HepG2 (cell line): ENCODE data around the gene LAPTM4A. TPM values are rescaled to one million over a fixed set of nuclear protein-coding genes. Genes with fewer than 3 reads are reported as not detected.

Source experiments
- ATAC-seq: fragments of 200-7000 bp; cut with Tn5 transposase; 3 replicates; pipeline ENCODE4 v1.9.1; 2020; ENCODE audit warnings: mild to moderate bottlenecking, moderate library complexity
- BruUV-seq: library from RNA; stranded (reverse); fragments of 400-500 nt; replicated peaks from 2 replicates; lab custom pipeline; 2021; lab: Mats Ljungman, UMichigan
- CTCF ChIA-PET: fragments of 300-600 bp; formaldehyde crosslinking; extraction: SDS; loops from one replicate; lab custom pipeline; 2021; ENCODE audit warnings: low total read pairs, inconsistent platforms, low intra/inter-chr PET ratio; lab: Yijun Ruan, JAX
- POLR2A ChIA-PET: fragments of 350-600 bp; sonication (Branson Sonifier 250); formaldehyde crosslinking; loops from one replicate; lab custom pipeline; 2020; ENCODE audit warnings: antibody characterized with exemption, inconsistent platforms; lab: Yijun Ruan, JAX
- DNase-seq: peaks from one replicate; pipeline ENCODE4 v3.0.0-alpha.2; 2015; ENCODE audit warnings: low spot score
- FAIRE-seq: peaks from 3 replicates; lab custom pipeline; 2011; peaks lifted over from hg19 to GRCh38; lab: Jason Lieb, UNC
- H2AFZ ChIP-seq: one replicate; pipeline ENCODE4 v1.6.1; 2011; ENCODE audit warnings: low read length, inconsistent platforms
- H3K27ac ChIP-seq: fragments of 300-600 bp; 3 replicates; pipeline ENCODE4 v1.8.0; 2011; ENCODE audit warnings: mixed run types, mild to moderate bottlenecking, mixed read lengths, low read length, inconsistent platforms; ENCODE audit not compliant: insufficient read depth; ENCODE audit errors: extremely low read length
- H3K27me3 ChIP-seq, 2 experiments: fragments of 200-600 bp in 1 of 2; 2 replicates in 1 of 2; 3 replicates in 1 of 2; pipeline versions ENCODE4 v1.6.0 to v1.8.0; 2011; ENCODE audit warnings: low read length in 2 of 2, mild to moderate bottlenecking in 2 of 2, moderate library complexity in 2 of 2, inconsistent platforms in 1 of 2; ENCODE audit not compliant: insufficient read depth in 2 of 2, control insufficient read depth in 1 of 2
- H3K36me3 ChIP-seq, 2 experiments: fragments of 200-600 bp in 1 of 2; replicated peaks in 1 of 2; 2 replicates in 1 of 2; 3 replicates in 1 of 2; pipeline versions ENCODE4 v1.5.1 to v1.8.0; 2011; ENCODE audit warnings: low read length in 2 of 2, inconsistent platforms in 1 of 2; ENCODE audit not compliant: insufficient read depth in 2 of 2, control insufficient read depth in 1 of 2
- H3K4me1 ChIP-seq: 2 replicates; pipeline ENCODE4 v1.5.1; 2012; ENCODE audit warnings: low read length, inconsistent platforms; ENCODE audit not compliant: insufficient read depth
- H3K4me2 ChIP-seq: 2 replicates; pipeline ENCODE4 v1.6.0; 2011; ENCODE audit warnings: low read depth, low read length, inconsistent platforms
- H3K4me3 ChIP-seq, 3 experiments: fragments of 200-600 bp in 1 of 3; sonication (generic), shearing (Covaris generic) in 1 of 3; replicated peaks in 1 of 3; 2 replicates each; pipeline ENCODE4 v1.5.1; 2011 to 2016; ENCODE audit warnings: low read length in 3 of 3, inconsistent platforms in 2 of 3, low read depth in 2 of 3, mild to moderate bottlenecking in 2 of 3, control low read depth in 1 of 3, mixed read lengths in 1 of 3; ENCODE audit not compliant: insufficient read depth in 1 of 3
- H3K79me2 ChIP-seq: one replicate; pipeline ENCODE4 v1.6.1; 2011; ENCODE audit warnings: low read length, inconsistent platforms; ENCODE audit not compliant: insufficient read depth
- H3K9ac ChIP-seq: 2 replicates; pipeline ENCODE4 v1.6.0; 2011; ENCODE audit warnings: mild to moderate bottlenecking, low read depth, low read length, inconsistent platforms; ENCODE audit not compliant: insufficient read depth
- H3K9me3 ChIP-seq: 2 replicates; pipeline ENCODE4 v1.5.1; 2012; ENCODE audit warnings: mild to moderate bottlenecking, low read length
- H4K20me1 ChIP-seq: 2 replicates; pipeline ENCODE4 v1.6.0; 2011; ENCODE audit warnings: inconsistent platforms, mild to moderate bottlenecking, low read length, moderate library complexity; ENCODE audit not compliant: insufficient read depth
- CCDC6 ChIP-seq: sonication (generic); formaldehyde crosslinking; IDR thresholded peaks from 2 replicates; pipeline ENCODE4 v1.8.1; 2022; ENCODE audit warnings: mild to moderate bottlenecking, missing genetic modification reagents, moderate library complexity
- ISX ChIP-seq: sonication (generic); formaldehyde crosslinking; conservative IDR thresholded peaks from 2 replicates; pipeline ENCODE4 v1.5.0; 2020; ENCODE audit warnings: missing genetic modification reagents
- KDM6A ChIP-seq: IDR thresholded peaks from 2 replicates; pipeline ENCODE4 v1.6.1; 2016; ENCODE audit warnings: low read depth
- MEF2D ChIP-seq: sonication (generic); formaldehyde crosslinking; IDR thresholded peaks from 2 replicates; pipeline ENCODE4 v1.5.1; 2020; ENCODE audit warnings: mild to moderate bottlenecking, missing genetic modification reagents
- NR2F1 ChIP-seq, 2 experiments: fragments of 450-650 bp in 1 of 2; formaldehyde crosslinking in 1 of 2; IDR thresholded peaks; 2 replicates each; pipeline versions ENCODE4 v1.5.0 to v1.6.1; 2016 to 2020; ENCODE audit warnings: mild to moderate bottlenecking in 1 of 2, missing compliant biosample characterization in 1 of 2, missing genetic modification reagents in 1 of 2, moderate library complexity in 1 of 2
- ZBTB33 ChIP-seq: sonication (generic); formaldehyde crosslinking; IDR thresholded peaks from 2 replicates; pipeline ENCODE4 v1.4.0; 2020; ENCODE audit warnings: missing genetic modification reagents
- ZBTB7B ChIP-seq: sonication (generic); formaldehyde crosslinking; IDR thresholded peaks from 2 replicates; pipeline ENCODE4 v1.4.0; 2020; ENCODE audit warnings: missing genetic modification reagents
- ZNF142 ChIP-seq: sonication (generic); formaldehyde crosslinking; IDR thresholded peaks from 2 replicates; pipeline ENCODE4 v1.4.0; 2020; ENCODE audit warnings: missing genetic modification reagents
- ZNF264 ChIP-seq: sonication (generic); formaldehyde crosslinking; IDR thresholded peaks from 2 replicates; pipeline ENCODE4 v1.4.0; 2020; ENCODE audit warnings: missing genetic modification reagents
- ZNF674 ChIP-seq: sonication (generic); formaldehyde crosslinking; IDR thresholded peaks from 2 replicates; pipeline ENCODE4 v1.5.0; 2020; ENCODE audit warnings: low read depth, mild to moderate bottlenecking, missing genetic modification reagents
- ZNF709 ChIP-seq: sonication (generic); formaldehyde crosslinking; IDR thresholded peaks from 2 replicates; pipeline ENCODE4 v1.5.0; 2020; ENCODE audit warnings: mild to moderate bottlenecking, missing genetic modification reagents
- ZNF75D ChIP-seq: sonication (generic); formaldehyde crosslinking; IDR thresholded peaks from 2 replicates; pipeline ENCODE4 v1.8.1; 2023; ENCODE audit warnings: missing genetic modification reagents, mild to moderate bottlenecking, borderline replicate concordance
- ZNF773 ChIP-seq: sonication (generic); formaldehyde crosslinking; IDR thresholded peaks from 2 replicates; pipeline ENCODE4 v1.4.0; 2020; ENCODE audit warnings: missing genetic modification reagents, borderline replicate concordance
- ZNF788 ChIP-seq: sonication (generic); formaldehyde crosslinking; IDR thresholded peaks from 2 replicates; pipeline ENCODE4 v1.5.0; 2020; ENCODE audit warnings: mild to moderate bottlenecking, missing genetic modification reagents, borderline replicate concordance
- ZSCAN9 ChIP-seq: IDR thresholded peaks from 2 replicates; pipeline ENCODE4 v1.6.1; 2016; ENCODE audit warnings: borderline replicate concordance
- WGBS: methylation state at CpG from one replicate; pipeline ENCODE4 v1.1.6; 2017; ENCODE audit warnings: low lambda C conversion rate; 5-methylcytosine and 5-hydroxymethylcytosine counted together
- in situ Hi-C: cut with HindIII; loops from 2 replicates; pipeline ENCODE4 v1.10.0; 2017; ENCODE audit warnings: low pct_unique_long_range_greater_than_20kb; ENCODE audit not compliant: extremely low pct_ligation_motif_present
- intact Hi-C: fragments of 100-400 bp; cut with micrococcal nuclease; formaldehyde crosslinking; loops from one replicate; pipeline ENCODE4 v1.10.0; 2022; ENCODE audit not compliant: unreplicated experiment
- polyA plus RNA-seq, 8 experiments: library from polyadenylated mRNA; depleted of rRNA in 3 of 8; stranded (reverse) in 7 of 8; unstranded in 1 of 8; fragments of >200 nt; fragmentation: Illumina TruSeq in 4 of 8; extraction: Trizol in 4 of 8; gene quantifications; 2 replicates each; pipeline versions ENCODE4 v1.2.1 to v1.2.3, GENCODE V29; 2011 to 2016; ENCODE audit warnings: low read depth in 4 of 8, missing spikeins in 1 of 8, mixed read lengths in 1 of 8; ENCODE audit not compliant: insufficient read depth in 1 of 8
- total RNA-seq, 5 experiments: library from RNA; depleted of rRNA; stranded (reverse); fragments of >200 nt; fragmentation: Illumina TruSeq; extraction: Trizol; gene quantifications; 2 replicates each; pipeline ENCODE4 v1.2.3, GENCODE V29; 2016; ENCODE audit warnings: low read depth in 1 of 5
- TF ChIP-seq, protein P1 (sequence below): sonication (generic); formaldehyde crosslinking; IDR thresholded peaks from 2 replicates; pipeline ENCODE4 v1.8.1; 2023; ENCODE audit warnings: mild to moderate bottlenecking, missing genetic modification reagents

LAPTM4A gene
- total and polyA plus RNA-seq, 2 of the 13 experiments (the other 11 are each of a cell fraction or from before 2014, with no cell fraction given): 116 to 558 TPM

DNA sequence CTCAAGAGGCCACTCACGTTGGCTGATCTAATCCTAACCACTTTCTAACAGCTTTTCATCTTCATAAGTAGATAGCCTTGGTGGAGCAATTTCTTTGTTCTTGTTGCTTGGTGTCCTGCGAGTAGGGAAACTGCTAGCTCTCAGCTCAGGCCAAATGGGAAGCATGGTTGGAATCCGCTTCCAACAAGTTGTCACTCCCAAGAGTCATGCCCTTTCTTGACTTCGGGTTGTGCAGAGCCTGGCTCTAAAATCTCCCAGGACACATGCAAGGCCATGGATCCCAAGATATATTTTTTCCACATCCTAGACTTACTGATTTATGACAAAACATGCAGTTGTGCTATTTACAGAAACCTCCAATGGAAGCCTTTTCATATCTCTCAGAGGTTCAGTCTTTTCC, 31.7 kb downstream of the LAPTM4A start (continued):
- TF ChIP-seq ZBTB33 (CRISPR knock-in tag) (no peak), ZNF264 (CRISPR knock-in tag) (no peak), ZNF75D (CRISPR knock-in tag) (no peak), NR2F1 (CRISPR knock-in tag; IDR thresholded peaks at IDR 0.05) (no peak), ZSCAN9 (no peak), CCDC6 (CRISPR knock-in tag) (no peak)
- TF ChIP-seq, all 625 proteins: peak for 0

DNA sequence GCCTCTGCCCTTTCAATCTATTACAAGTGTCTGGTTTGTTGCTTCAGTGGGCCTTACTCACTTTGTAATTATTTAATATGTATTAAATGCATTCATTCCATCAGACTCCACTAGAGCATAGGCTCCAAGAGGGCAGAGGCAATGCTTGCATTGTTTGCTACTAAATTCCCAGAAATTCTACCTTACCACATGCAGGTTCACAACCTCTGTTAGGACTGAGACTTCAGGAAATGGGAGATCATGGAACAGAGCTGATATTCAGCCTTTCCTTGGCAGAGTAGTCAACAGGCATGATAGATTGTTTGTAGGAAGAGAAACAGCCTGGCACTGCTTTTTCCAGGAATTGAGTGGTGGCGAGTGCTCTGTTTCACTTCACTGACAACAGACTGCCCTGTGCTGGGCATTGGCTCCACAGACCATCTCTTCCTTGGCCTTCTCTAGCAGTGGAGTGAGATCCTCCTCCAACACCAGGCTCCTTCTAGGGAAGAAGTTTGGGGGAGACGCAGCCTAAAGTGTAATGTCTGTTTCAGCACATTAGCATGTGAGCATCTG, 32.8 kb downstream of the LAPTM4A start:
- 88% methylated on average over 2 of the region's 2 CpGs for WGBS
- Histone ChIP-seq H3K27me3 (no peaks in the 10 kb centered on the region), H3K4me1 (peaks cover 39% of the 10 kb centered on the region), H3K4me3 (no peak overlapping the region), H3K9me3 (peaks cover 25% of the 10 kb centered on the region), H3K4me2 (no peak overlapping the region), H3K79me2 (no peaks in the 10 kb centered on the region), H3K9ac (no peak overlapping the region), H3K27ac (no peak overlapping the region), H3K36me3 (no peaks in the 10 kb centered on the region), H4K20me1 (no peaks in the 10 kb centered on the region), H2AFZ (no peak overlapping the region)
- FAIRE-seq: no peak
- in situ Hi-C loops: no loop called here
- ChIA-PET CTCF (no interaction called here), POLR2A (interaction anchor here (1.6 kb wide), 1 partner anchor 33 kb away, joined by 5 read pairs; the partner anchor contains the start of gene LAPTM4A)
- intact Hi-C loops: no loop called here
- no peak for DNase-seq
- BruUV-seq: no TSS peak
- ATAC-seq: no peak
- TF ChIP-seq MEF2D (CRISPR knock-in tag): no peak
- TF ChIP-seq ZBTB7B (CRISPR knock-in tag): no peak
- TF ChIP-seq ZNF773 (CRISPR knock-in tag): no peak
- no peak for TF ChIP-seq ISX (CRISPR knock-in tag)
- TF ChIP-seq KDM6A (CRISPR knock-in tag): no peak
- TF ChIP-seq, protein P1, sequence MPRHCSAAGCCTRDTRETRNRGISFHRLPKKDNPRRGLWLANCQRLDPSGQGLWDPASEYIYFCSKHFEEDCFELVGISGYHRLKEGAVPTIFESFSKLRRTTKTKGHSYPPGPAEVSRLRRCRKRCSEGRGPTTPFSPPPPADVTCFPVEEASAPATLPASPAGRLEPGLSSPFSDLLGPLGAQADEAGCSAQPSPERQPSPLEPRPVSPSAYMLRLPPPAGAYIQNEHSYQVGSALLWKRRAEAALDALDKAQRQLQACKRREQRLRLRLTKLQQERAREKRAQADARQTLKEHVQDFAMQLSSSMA (CRISPR knock-in tag): no peak
- no peak for TF ChIP-seq ZNF709 (CRISPR knock-in tag)
- no peak for TF ChIP-seq ZNF142 (CRISPR knock-in tag)
- no peak for TF ChIP-seq ZNF788
- TF ChIP-seq ZNF674 (CRISPR knock-in tag): no peak
